ENCODE measurements around the gene MARCHF7. TPM values are rescaled to one million over a fixed set of nuclear protein-coding genes. Genes with fewer than 3 reads are reported as not detected.
"Not testable (repeated sequence)": the region's sequence is repeated elsewhere in the genome, so short reads cannot be mapped to it uniquely, and the experiment has no call there.

The MARCHF7 gene, protein sequence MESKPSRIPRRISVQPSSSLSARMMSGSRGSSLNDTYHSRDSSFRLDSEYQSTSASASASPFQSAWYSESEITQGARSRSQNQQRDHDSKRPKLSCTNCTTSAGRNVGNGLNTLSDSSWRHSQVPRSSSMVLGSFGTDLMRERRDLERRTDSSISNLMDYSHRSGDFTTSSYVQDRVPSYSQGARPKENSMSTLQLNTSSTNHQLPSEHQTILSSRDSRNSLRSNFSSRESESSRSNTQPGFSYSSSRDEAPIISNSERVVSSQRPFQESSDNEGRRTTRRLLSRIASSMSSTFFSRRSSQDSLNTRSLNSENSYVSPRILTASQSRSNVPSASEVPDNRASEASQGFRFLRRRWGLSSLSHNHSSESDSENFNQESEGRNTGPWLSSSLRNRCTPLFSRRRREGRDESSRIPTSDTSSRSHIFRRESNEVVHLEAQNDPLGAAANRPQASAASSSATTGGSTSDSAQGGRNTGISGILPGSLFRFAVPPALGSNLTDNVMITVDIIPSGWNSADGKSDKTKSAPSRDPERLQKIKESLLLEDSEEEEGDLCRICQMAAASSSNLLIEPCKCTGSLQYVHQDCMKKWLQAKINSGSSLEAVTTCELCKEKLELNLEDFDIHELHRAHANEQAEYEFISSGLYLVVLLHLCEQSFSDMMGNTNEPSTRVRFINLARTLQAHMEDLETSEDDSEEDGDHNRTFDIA
- polyA plus RNA-seq = 141 TPM

GRCh38 chr2:159712143-159712928, at the start of gene MARCHF7:
Gene MARCHF7, plus strand, starts transcription at chr2:159712506. Its CDS starts 16,517 bp downstream, at chr2:159729023.
- Mint-ChIP-seq H3K4me1 (peaks cover 32 to 41% (median 40%) of the 10 kb centered on the region in 3 donors), H3K9me3 (no peaks in the 10 kb centered on the region), H3K27ac (peak within 1 kb of the TSS; percentile 91 to 100 (median 99)), H3K4me3 (peak within 1 kb of the TSS; percentile 98 to 100 (median 99)), H3K27me3 (no peaks in the 10 kb centered on the region), H3K36me3 (peaks cover 4% of the 10 kb centered on the region)

- not testable (repeated sequence) for H3K36me3 Mint-ChIP-seq, H3K27me3 Mint-ChIP-seq, H3K9me3 Mint-ChIP-seq, H3K27ac Mint-ChIP-seq, H3K4me1 Mint-ChIP-seq, H3K4me3 Mint-ChIP-seq
Measured at GRCh38 chr2:159667423-159667822, 44.9 kb upstream of the MARCHF7 start.

DNA sequence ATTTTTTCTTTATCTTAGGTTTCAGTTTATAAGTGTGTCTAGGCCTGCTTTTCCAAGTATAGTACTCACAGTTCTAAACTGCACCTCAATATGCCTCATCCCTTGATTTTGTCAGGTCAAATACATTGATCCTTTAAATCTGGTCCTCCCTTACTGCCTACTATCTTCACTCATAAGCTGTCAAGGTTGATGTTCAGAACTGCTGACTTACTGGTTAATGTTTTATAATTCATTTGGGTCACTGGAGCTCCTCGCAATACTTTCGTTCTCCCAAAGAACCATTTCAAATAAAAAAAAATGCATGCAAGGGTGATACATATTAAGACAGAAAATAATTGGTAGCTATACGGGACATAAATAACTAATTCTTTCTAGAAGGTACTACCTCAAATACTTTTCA, 41.3 kb upstream of the MARCHF7 start:
- Mint-ChIP-seq H3K27me3 (no peaks in the 10 kb centered on the region), H3K4me3 (no peak overlapping the region), H3K4me1 (no peaks in the 10 kb centered on the region), H3K9me3 (no peaks in the 10 kb centered on the region), H3K36me3 (peaks cover 4% of the 10 kb centered on the region), H3K27ac (no peak overlapping the region)

- Mint-ChIP-seq H3K9me3 (no peaks in the 10 kb centered on the region), H3K27me3 (no peaks in the 10 kb centered on the region), H3K36me3 (peaks cover 5% of the 10 kb centered on the region), H3K4me3 (no peak overlapping the region), H3K27ac (no peak overlapping the region), H3K4me1 (no peaks in the 10 kb centered on the region)
Measured at GRCh38 chr2:159677654-159678053, 34.7 kb upstream of the MARCHF7 start.

DNA sequence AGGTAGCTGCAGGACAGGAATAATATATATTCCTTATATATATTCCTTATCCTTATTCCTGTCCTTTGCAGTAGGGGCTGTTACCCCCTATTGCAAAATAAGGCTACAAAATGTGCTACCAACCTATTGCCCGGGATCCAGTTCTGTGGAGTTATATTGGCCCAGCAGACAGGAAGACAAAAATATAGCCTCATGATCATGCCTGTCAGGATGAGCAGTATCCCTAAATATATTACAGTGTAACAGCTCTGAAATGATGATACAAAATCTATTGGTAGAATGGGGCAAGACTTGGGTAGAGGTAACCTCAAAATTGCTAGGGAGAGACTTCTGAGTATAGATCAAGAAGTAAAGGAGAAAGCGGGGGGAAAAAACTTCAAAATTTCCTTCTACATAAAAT, 31.6 kb upstream of the MARCHF7 start:
- peaks cover 0 to 1% (median 0%) of the 10 kb centered on the region in 3 donors for H3K4me1 Mint-ChIP-seq
- no peak overlapping the region for H3K27ac Mint-ChIP-seq
- H3K4me3 Mint-ChIP-seq = no peak overlapping the region
- H3K9me3 Mint-ChIP-seq = no peaks in the 10 kb centered on the region
- peaks cover 5% of the 10 kb centered on the region for H3K36me3 Mint-ChIP-seq
- H3K27me3 Mint-ChIP-seq = no peaks in the 10 kb centered on the region

DNA sequence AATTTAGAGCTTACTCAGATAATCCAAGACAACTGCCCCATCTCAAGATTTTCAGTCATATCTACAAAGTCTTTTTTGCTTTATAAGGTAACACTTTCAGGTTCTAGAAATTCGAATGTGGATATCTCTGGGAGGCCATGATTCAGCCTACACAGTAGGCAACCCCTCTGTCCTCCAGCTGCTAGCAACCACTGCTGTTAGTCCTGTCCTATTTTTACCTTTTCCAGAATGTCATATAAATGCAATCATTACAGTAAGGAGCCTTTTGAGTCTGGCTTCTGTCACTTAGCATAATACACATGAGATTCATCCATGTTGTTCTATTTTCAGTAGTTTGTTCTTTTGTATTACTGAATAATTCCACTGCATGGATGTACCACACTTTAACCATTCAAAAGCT, 28.5 kb upstream of the MARCHF7 start:
- no peaks in the 10 kb centered on the region for H3K27me3 Mint-ChIP-seq
- no peak overlapping the region for H3K4me3 Mint-ChIP-seq
- peaks cover 4% of the 10 kb centered on the region for H3K36me3 Mint-ChIP-seq
- H3K27ac Mint-ChIP-seq = no peak overlapping the region
- H3K9me3 Mint-ChIP-seq = no peaks in the 10 kb centered on the region
- H3K4me1 Mint-ChIP-seq = peaks cover 0 to 1% (median 0%) of the 10 kb centered on the region in 3 donors

GRCh38 chr2:159684796-159685195, 27.5 kb upstream of the MARCHF7 start:
- no peaks in the 10 kb centered on the region for H3K27me3 Mint-ChIP-seq
- peaks cover 0 to 1% (median 0%) of the 10 kb centered on the region in 3 donors for H3K4me1 Mint-ChIP-seq
- peaks cover 5% of the 10 kb centered on the region for H3K36me3 Mint-ChIP-seq

GRCh38 chr2:159694500-159695040, 17.7 kb upstream of the MARCHF7 start:
- Mint-ChIP-seq H3K4me1 (peaks cover 4 to 9% (median 9%) of the 10 kb centered on the region in 3 donors), H3K27me3 (no peaks in the 10 kb centered on the region), H3K27ac (no peak overlapping the region), H3K9me3 (peaks cover 0 to 6% (median 0%) of the 10 kb centered on the region in 3 donors), H3K4me3 (no peak overlapping the region), H3K36me3 (peaks cover 2% of the 10 kb centered on the region)

More at GRCh38 chr2:159684796-159685195, 27.5 kb upstream of the MARCHF7 start:
- Mint-ChIP-seq H3K9me3 (no peaks in the 10 kb centered on the region), H3K4me3 (no peak overlapping the region), H3K27ac (no peak overlapping the region)

DNA sequence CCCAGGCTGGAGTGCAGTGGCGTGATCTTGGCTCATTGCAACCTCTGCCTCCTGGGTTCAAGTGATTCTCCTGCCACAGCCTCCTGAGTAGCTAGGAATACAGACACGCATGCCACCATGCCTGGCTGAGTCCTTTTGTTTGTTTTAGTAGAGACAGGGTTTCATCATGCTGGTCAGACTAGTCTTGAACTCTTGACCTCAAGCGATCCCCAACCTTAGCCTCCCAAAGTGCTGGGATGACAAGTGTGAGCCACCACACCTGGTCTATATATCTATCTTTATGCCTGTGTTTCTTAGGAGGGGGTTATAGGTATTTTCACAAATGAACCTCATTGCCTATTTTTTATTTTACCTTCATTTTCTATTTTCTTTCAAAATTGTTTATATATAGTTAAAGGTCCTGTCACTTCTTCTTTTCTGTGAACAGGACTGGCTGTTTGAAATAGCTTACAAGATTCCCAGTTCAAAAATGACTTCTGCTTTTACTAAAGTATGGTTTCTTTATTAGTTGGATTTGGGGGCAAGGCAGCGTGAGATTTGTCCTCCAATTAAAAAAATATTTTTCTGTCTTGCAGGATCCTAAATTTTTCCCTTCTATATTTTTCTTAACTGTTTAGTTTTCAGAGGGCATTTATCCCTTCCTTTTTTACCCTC, 16.4 kb upstream of the MARCHF7 start:
- no peak overlapping the region for H3K27ac Mint-ChIP-seq
- peaks cover 4 to 9% (median 9%) of the 10 kb centered on the region in 3 donors for H3K4me1 Mint-ChIP-seq
- peaks cover 0 to 6% (median 0%) of the 10 kb centered on the region in 3 donors for H3K9me3 Mint-ChIP-seq
- H3K4me3 Mint-ChIP-seq = no peak overlapping the region
- H3K27me3 Mint-ChIP-seq = no peaks in the 10 kb centered on the region
- peaks cover 1% of the 10 kb centered on the region for H3K36me3 Mint-ChIP-seq

GRCh38 chr2:159703491-159703890, 8.8 kb upstream of the MARCHF7 start:
- H3K4me3 Mint-ChIP-seq = no peak overlapping the region
- H3K4me1 Mint-ChIP-seq = no peaks in the 10 kb centered on the region
- H3K9me3 Mint-ChIP-seq = no peaks in the 10 kb centered on the region
- H3K36me3 Mint-ChIP-seq = peaks cover 3% of the 10 kb centered on the region
- H3K27me3 Mint-ChIP-seq = no peaks in the 10 kb centered on the region
- H3K27ac Mint-ChIP-seq = no peak overlapping the region

- Mint-ChIP-seq H3K4me3 (no peak overlapping the region), H3K9me3 (no peaks in the 10 kb centered on the region), H3K27me3 (no peaks in the 10 kb centered on the region), H3K4me1 (peaks cover under 1 to 6% (median 1%) of the 10 kb centered on the region in 3 donors), H3K27ac (no peak overlapping the region), H3K36me3 (peaks cover 2% of the 10 kb centered on the region)
Measured at GRCh38 chr2:159706385-159706980, 5.8 kb upstream of the MARCHF7 start.

DNA sequence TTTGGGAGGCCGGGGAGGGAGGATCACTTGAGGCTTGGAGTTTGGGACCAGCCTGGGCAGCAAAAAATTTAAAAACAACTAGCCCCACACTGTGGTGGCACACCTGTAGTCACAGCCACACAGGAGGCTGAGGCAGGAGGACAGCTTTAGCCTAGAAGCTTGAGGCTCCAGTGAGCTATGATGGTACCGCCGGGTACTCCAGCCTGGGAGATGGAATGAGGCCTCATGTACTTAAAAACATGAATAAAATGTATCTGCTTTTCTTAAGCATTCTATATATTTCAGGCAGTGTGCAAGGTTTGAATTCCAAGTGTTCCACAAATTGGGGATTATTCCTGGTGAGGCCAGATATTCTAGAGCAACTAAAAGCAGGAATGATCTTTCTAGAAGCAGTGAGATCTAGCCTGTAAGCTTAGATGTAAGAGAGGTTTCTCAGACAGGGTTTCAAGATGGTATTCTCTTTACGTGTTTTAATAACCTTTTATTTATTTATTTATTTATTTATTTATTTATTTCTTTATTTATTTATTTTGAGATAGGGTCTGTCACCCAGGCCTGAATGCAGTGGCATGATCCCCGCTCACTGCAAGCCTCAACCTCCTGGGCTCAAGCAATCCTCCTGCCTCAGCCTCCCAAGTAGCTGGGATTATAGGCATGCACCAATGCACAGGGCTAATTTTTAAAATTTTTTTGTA, 4.1 kb upstream of the MARCHF7 start:
- H3K4me3 Mint-ChIP-seq = no peak overlapping the region
- H3K36me3 Mint-ChIP-seq = peaks cover 3% of the 10 kb centered on the region
- H3K4me1 Mint-ChIP-seq = peaks cover 7 to 12% (median 10%) of the 10 kb centered on the region in 3 donors
- H3K27ac Mint-ChIP-seq = peak overlapping the region in 1 of 3 donors; percentile 77
- no peaks in the 10 kb centered on the region for H3K9me3 Mint-ChIP-seq
- H3K27me3 Mint-ChIP-seq = no peaks in the 10 kb centered on the region

GRCh38 chr2:159710601-159711180, 1.6 kb upstream of the MARCHF7 start:
- peak overlapping the region in 1 of 3 donors; percentile 68 for H3K27ac Mint-ChIP-seq
- no peaks in the 10 kb centered on the region for H3K27me3 Mint-ChIP-seq
- H3K4me3 Mint-ChIP-seq = peak overlapping the region in 2 of 4 donors; percentile 59 to 76
- peaks cover 20 to 29% (median 25%) of the 10 kb centered on the region in 3 donors for H3K4me1 Mint-ChIP-seq
- H3K36me3 Mint-ChIP-seq = peaks cover 3% of the 10 kb centered on the region
- H3K9me3 Mint-ChIP-seq = no peaks in the 10 kb centered on the region
